NCI-H524 treated with DMSO at 0.1 percent for 48 hours (cell line): ENCODE measurements around the gene HOXD11.

Experiments
- DNase-seq: peaks from one replicate; lab custom pipeline; 2025; lab: John Stamatoyannopoulos, UW

Gene HOXD11

GRCh38 chr2:176081837-176082524 is 25.1 kb upstream of the HOXD11 start:
- no peak for DNase-seq

GRCh38 chr2:176082525-176082823 is 24.6 kb upstream of the HOXD11 start:
- no peak for DNase-seq

GRCh38 chr2:176082824-176083751 is 24.0 kb upstream of the HOXD11 start:
- no peak for DNase-seq

GRCh38 chr2:176083796-176084261 is 23.3 kb upstream of the HOXD11 start, which contains the start of gene EVX2:
Gene EVX2 (minus strand): TSS chr2:176083962. CDS start chr2:176083776, 186 bp downstream.
- DNase-seq = no peak

GRCh38 chr2:176084611-176085119 is 22.4 kb upstream of the HOXD11 start:
- DNase-seq = no peak

GRCh38 chr2:176085120-176085788 is 21.8 kb upstream of the HOXD11 start:
- no peak for DNase-seq

- DNase-seq = no peak
These were observed 21.0 kb upstream of the HOXD11 start for GRCh38 chr2:176085861-176086771.

GRCh38 chr2:176087330-176088047 is 19.6 kb upstream of the HOXD11 start:
- no peak for DNase-seq

- DNase-seq = no peak
These were observed 18.8 kb upstream of the HOXD11 start for GRCh38 chr2:176088048-176088936.

GRCh38 chr2:176088937-176089842 is 17.9 kb upstream of the HOXD11 start:
- no peak for DNase-seq

GRCh38 chr2:176089843-176090395 is 17.2 kb upstream of the HOXD11 start:
- DNase-seq = no peak

GRCh38 chr2:176090862-176091261 is 16.2 kb upstream of the HOXD11 start:
- DNase-seq = no peak

- no peak for DNase-seq
These were observed 15.5 kb upstream of the HOXD11 start for GRCh38 chr2:176091329-176092258.

- DNase-seq = no peak
These were observed 14.6 kb upstream of the HOXD11 start, which contains the start of gene HOXD13 for GRCh38 chr2:176092270-176093144. Gene HOXD13 (plus strand): TSS chr2:176092721. CDS start chr2:176092891, 170 bp downstream.

GRCh38 chr2:176093145-176093897 is 13.8 kb upstream of the HOXD11 start:
- DNase-seq = no peak
